HG03064 (cell line): ENCODE measurements around the gene AOC1.

Experiments
- ATAC-seq: cut with Tn5 transposase; IDR thresholded peaks from one replicate; pipeline ENCODE4 v1.9.1; 2021; ENCODE audit warnings: low read depth; ENCODE audit not compliant: unreplicated experiment

The AOC1 gene

GRCh38 chr7:150830937-150831336 lies 21.4 kb upstream of the AOC1 start:
- ATAC-seq = no peak

GRCh38 chr7:150831851-150832250 lies 20.5 kb upstream of the AOC1 start:
- ATAC-seq = no peak

- ATAC-seq = no peak
Measured at GRCh38 chr7:150835019-150835418, 17.3 kb upstream of the AOC1 start.

GRCh38 chr7:150835702-150836280 lies 16.5 kb upstream of the AOC1 start:
- ATAC-seq = no peak

GRCh38 chr7:150838965-150839650 lies 13.2 kb upstream of the AOC1 start:
- ATAC-seq = no peak

GRCh38 chr7:150842018-150842417 lies 10.3 kb upstream of the AOC1 start:
- no peak for ATAC-seq

GRCh38 chr7:150842716-150843115 lies 9.6 kb upstream of the AOC1 start:
- ATAC-seq = no peak

- no peak for ATAC-seq
Measured at GRCh38 chr7:150845421-150845861, 6.9 kb upstream of the AOC1 start.

- ATAC-seq = no peak
Measured at GRCh38 chr7:150846291-150847115, 5.8 kb upstream of the AOC1 start.

GRCh38 chr7:150847536-150847935 lies 4.8 kb upstream of the AOC1 start:
- no peak for ATAC-seq

- ATAC-seq = no peak
Measured at GRCh38 chr7:150848111-150848510, 4.2 kb upstream of the AOC1 start.

GRCh38 chr7:150848561-150849115 lies 3.7 kb upstream of the AOC1 start:
- ATAC-seq = no peak

- ATAC-seq = no peak
Measured at GRCh38 chr7:150849204-150849775, 3.0 kb upstream of the AOC1 start.

- ATAC-seq = no peak
Measured at GRCh38 chr7:150850273-150850672, 2.0 kb upstream of the AOC1 start.

- no peak for ATAC-seq
Measured at GRCh38 chr7:150851492-150852370, 586 bp upstream of the AOC1 start.

GRCh38 chr7:150854066-150855000 lies 2.0 kb downstream of the AOC1 start:
- no peak for ATAC-seq

GRCh38 chr7:150855046-150855445 lies 2.7 kb downstream of the AOC1 start:
- no peak for ATAC-seq

GRCh38 chr7:150855476-150856302 lies 3.4 kb downstream of the AOC1 start:
- no peak for ATAC-seq
